GM06990 (cell line): ENCODE results near the gene OR10H5.

ENCODE experiments used
- DNase-seq: peaks from one replicate; pipeline ENCODE4 v3.0.0-alpha.2; 2011; ENCODE audit not compliant: insufficient read length; ENCODE audit errors: extremely low read depth
- H3K27me3 ChIP-seq: replicated peaks from 2 replicates; pipeline ENCODE4 v1.6.0; 2011; ENCODE audit warnings: low read length; ENCODE audit not compliant: control insufficient read depth, insufficient read depth
- H3K36me3 ChIP-seq: 2 replicates; pipeline ENCODE4 v1.5.1; 2011; ENCODE audit warnings: low read length; ENCODE audit not compliant: control insufficient read depth, insufficient read depth
- H3K4me3 ChIP-seq: replicated peaks from 2 replicates; pipeline ENCODE4 v1.5.1; 2011; ENCODE audit warnings: low read depth, mild to moderate bottlenecking, control low read depth, low read length
- TF ChIP-seq, protein P1 (sequence below): IDR thresholded peaks from 2 replicates; pipeline ENCODE4 v1.5.1; 2011; ENCODE audit warnings: low read length, control low read depth, mild to moderate bottlenecking, inconsistent platforms; ENCODE audit not compliant: insufficient read depth, poor library complexity, severe bottlenecking

The OR10H5 gene, protein sequence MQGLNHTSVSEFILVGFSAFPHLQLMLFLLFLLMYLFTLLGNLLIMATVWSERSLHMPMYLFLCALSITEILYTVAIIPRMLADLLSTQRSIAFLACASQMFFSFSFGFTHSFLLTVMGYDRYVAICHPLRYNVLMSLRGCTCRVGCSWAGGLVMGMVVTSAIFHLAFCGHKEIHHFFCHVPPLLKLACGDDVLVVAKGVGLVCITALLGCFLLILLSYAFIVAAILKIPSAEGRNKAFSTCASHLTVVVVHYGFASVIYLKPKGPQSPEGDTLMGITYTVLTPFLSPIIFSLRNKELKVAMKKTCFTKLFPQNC

GRCh38 chr19:15787611-15788155 lies at the start of gene OR10H5:
OR10H5 (plus strand) TSS chr19:15787661; CDS start chr19:15794049, 6,388 bp downstream.
- no peak for DNase-seq
- TF ChIP-seq, protein P1, sequence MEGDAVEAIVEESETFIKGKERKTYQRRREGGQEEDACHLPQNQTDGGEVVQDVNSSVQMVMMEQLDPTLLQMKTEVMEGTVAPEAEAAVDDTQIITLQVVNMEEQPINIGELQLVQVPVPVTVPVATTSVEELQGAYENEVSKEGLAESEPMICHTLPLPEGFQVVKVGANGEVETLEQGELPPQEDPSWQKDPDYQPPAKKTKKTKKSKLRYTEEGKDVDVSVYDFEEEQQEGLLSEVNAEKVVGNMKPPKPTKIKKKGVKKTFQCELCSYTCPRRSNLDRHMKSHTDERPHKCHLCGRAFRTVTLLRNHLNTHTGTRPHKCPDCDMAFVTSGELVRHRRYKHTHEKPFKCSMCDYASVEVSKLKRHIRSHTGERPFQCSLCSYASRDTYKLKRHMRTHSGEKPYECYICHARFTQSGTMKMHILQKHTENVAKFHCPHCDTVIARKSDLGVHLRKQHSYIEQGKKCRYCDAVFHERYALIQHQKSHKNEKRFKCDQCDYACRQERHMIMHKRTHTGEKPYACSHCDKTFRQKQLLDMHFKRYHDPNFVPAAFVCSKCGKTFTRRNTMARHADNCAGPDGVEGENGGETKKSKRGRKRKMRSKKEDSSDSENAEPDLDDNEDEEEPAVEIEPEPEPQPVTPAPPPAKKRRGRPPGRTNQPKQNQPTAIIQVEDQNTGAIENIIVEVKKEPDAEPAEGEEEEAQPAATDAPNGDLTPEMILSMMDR, result no peak
- Histone ChIP-seq H3K27me3 (no peaks in the 10 kb centered on the region; the same call in 1 of the 2 replicates), H3K4me3 (no peak within 1 kb of the TSS), H3K36me3 (no peaks in the 10 kb centered on the region)

- Histone ChIP-seq H3K36me3 (no peaks in the 10 kb centered on the region), H3K27me3 (no peaks in the 10 kb centered on the region; the same call in 1 of the 2 replicates), H3K4me3 (no peak within 1 kb of the TSS)
- TF ChIP-seq, protein P1, result no peak
- no peak for DNase-seq
Observed at GRCh38 chr19:15737722-15738121, 49.7 kb upstream of the OR10H5 start, which contains the start of gene OR10H3. OR10H3 (plus strand) TSS chr19:15737985; CDS start chr19:15741393, 3,408 bp downstream.

DNA sequence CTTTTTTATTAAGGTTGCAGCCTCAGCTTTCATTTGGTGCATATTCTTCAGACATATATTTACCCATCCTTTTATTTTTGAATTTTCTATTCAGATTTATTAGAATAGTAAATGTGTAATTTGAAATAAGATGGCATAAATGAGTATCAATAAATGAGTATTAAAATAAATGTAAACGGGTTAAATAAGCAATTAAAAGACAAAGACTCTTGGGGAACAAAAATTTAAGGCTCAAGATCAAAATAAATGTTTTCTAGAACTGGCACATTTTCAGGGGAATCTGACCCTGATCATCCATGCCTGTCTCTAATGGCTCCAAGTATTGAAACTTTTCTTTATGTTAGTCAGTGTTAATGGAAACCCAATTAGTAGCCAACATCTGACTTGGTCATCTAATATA lies 46.7 kb upstream of the OR10H5 start:
- TF ChIP-seq, protein P1, result no peak
- no peak for DNase-seq
- Histone ChIP-seq H3K36me3 (no peaks in the 10 kb centered on the region), H3K27me3 (no peaks in the 10 kb centered on the region), H3K4me3 (no peak overlapping the region)

GRCh38 chr19:15748239-15748638 lies 39.2 kb upstream of the OR10H5 start:
- TF ChIP-seq, protein P1, result no peak
- DNase-seq, result no peak
- Histone ChIP-seq H3K36me3 (no peaks in the 10 kb centered on the region), H3K27me3 (no peaks in the 10 kb centered on the region), H3K4me3 (no peak overlapping the region)

DNA sequence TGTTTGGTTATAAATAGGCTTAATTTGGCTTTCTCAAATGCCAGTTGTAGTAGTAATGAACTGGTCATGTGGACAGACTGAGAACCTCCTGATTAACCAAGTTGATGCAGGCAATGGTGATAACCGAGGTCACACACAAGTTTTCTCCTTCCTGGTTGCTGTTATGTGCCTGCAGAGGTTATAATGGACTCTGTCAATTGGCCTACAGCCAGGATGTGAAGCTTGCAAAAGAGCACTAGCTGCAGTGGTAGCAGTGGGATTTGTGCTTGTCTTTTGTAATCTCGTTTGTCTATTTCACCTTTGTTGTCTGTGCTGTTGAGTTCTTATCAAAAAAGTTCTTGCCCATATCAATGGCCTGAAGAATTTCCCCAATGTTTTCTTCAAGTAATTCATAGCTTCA lies 29.1 kb upstream of the OR10H5 start:
- no peak for DNase-seq
- TF ChIP-seq, protein P1, result no peak
- no peaks in the 10 kb centered on the region for H3K36me3 ChIP-seq
- no peaks in the 10 kb centered on the region for H3K27me3 ChIP-seq
- no peak overlapping the region for H3K4me3 ChIP-seq
